Measurements from ENCODE around the gene IL18BP.

Gene IL18BP

GRCh38 chr11:72010529-72011233 is 12.0 kb downstream of the IL18BP start:
- H3K27me3 ChIP-seq (ENCODE audit: control insufficient read depth, insufficient read depth, low read length, poor library complexity, severe bottlenecking), result no peaks in the 10 kb centered on the region
- H3K27ac ChIP-seq (ENCODE audit: insufficient read depth, low read depth, low read length, poor library complexity, severe bottlenecking), result no peak overlapping the region
- H3K4me3 ChIP-seq (ENCODE audit: insufficient read depth, low read depth, low read length), result no peak overlapping the region
- H3K4me1 ChIP-seq (ENCODE audit: control insufficient read depth, insufficient read depth, low read length), result no peaks in the 10 kb centered on the region
- H3K36me3 ChIP-seq (ENCODE audit: control insufficient read depth, insufficient read depth, low read length), result peaks cover 68% of the 10 kb centered on the region
- no peaks in the 10 kb centered on the region for H3K9me3 ChIP-seq (ENCODE audit: control insufficient read depth, low read length)
- WGBS, 2 experiments, result 93 to 95% methylated on average over 10 of the region's 10 CpGs

- 88 to 96% methylated on average over 5 of the region's 5 CpGs for WGBS, 2 experiments
- Histone ChIP-seq H3K27ac (ENCODE audit: insufficient read depth, low read depth, low read length, poor library complexity, severe bottlenecking) (no peak overlapping the region), H3K27me3 (ENCODE audit: control insufficient read depth, insufficient read depth, low read length, poor library complexity, severe bottlenecking) (no peaks in the 10 kb centered on the region), H3K4me3 (ENCODE audit: insufficient read depth, low read depth, low read length) (no peak overlapping the region), H3K36me3 (ENCODE audit: control insufficient read depth, insufficient read depth, low read length) (peaks cover 68% of the 10 kb centered on the region), H3K4me1 (ENCODE audit: control insufficient read depth, insufficient read depth, low read length) (no peaks in the 10 kb centered on the region), H3K9me3 (ENCODE audit: control insufficient read depth, low read length) (no peaks in the 10 kb centered on the region)
Measured at GRCh38 chr11:72012091-72012630, 13.5 kb downstream of the IL18BP start.

GRCh38 chr11:72012897-72013721 is 14.4 kb downstream of the IL18BP start:
- Histone ChIP-seq H3K4me1 (ENCODE audit: control insufficient read depth, insufficient read depth, low read length) (no peaks in the 10 kb centered on the region), H3K36me3 (ENCODE audit: control insufficient read depth, insufficient read depth, low read length) (peaks cover 68% of the 10 kb centered on the region), H3K4me3 (ENCODE audit: insufficient read depth, low read depth, low read length) (no peak overlapping the region), H3K9me3 (ENCODE audit: control insufficient read depth, low read length) (no peaks in the 10 kb centered on the region), H3K27ac (ENCODE audit: insufficient read depth, low read depth, low read length, poor library complexity, severe bottlenecking) (no peak overlapping the region), H3K27me3 (ENCODE audit: control insufficient read depth, insufficient read depth, low read length, poor library complexity, severe bottlenecking) (no peaks in the 10 kb centered on the region)
- 94 to 96% methylated on average over 33 of the region's 33 CpGs for WGBS, 2 experiments

- peaks cover 70% of the 10 kb centered on the region for H3K36me3 ChIP-seq (ENCODE audit: control insufficient read depth, insufficient read depth, low read length)
- no peaks in the 10 kb centered on the region for H3K27me3 ChIP-seq (ENCODE audit: control insufficient read depth, insufficient read depth, low read length, poor library complexity, severe bottlenecking)
- H3K9me3 ChIP-seq (ENCODE audit: control insufficient read depth, low read length), result no peaks in the 10 kb centered on the region
- WGBS, 2 experiments, result 95 to 97% methylated on average over 38 of the region's 38 CpGs
- H3K27ac ChIP-seq (ENCODE audit: insufficient read depth, low read depth, low read length, poor library complexity, severe bottlenecking), result no peak overlapping the region
- H3K4me1 ChIP-seq (ENCODE audit: control insufficient read depth, insufficient read depth, low read length), result no peaks in the 10 kb centered on the region
- no peak overlapping the region for H3K4me3 ChIP-seq (ENCODE audit: insufficient read depth, low read depth, low read length)
Measured at GRCh38 chr11:72013765-72014711, 15.3 kb downstream of the IL18BP start.

GRCh38 chr11:72014761-72015320 is 16.1 kb downstream of the IL18BP start:
- peaks cover 79% of the 10 kb centered on the region for H3K36me3 ChIP-seq (ENCODE audit: control insufficient read depth, insufficient read depth, low read length)
- H3K27ac ChIP-seq (ENCODE audit: insufficient read depth, low read depth, low read length, poor library complexity, severe bottlenecking), result no peak overlapping the region
- no peak overlapping the region for H3K4me3 ChIP-seq (ENCODE audit: insufficient read depth, low read depth, low read length)
- 96 to 97% methylated on average over 16 of the region's 16 CpGs for WGBS, 2 experiments
- no peaks in the 10 kb centered on the region for H3K9me3 ChIP-seq (ENCODE audit: control insufficient read depth, low read length)
- no peaks in the 10 kb centered on the region for H3K4me1 ChIP-seq (ENCODE audit: control insufficient read depth, insufficient read depth, low read length)
- no peaks in the 10 kb centered on the region for H3K27me3 ChIP-seq (ENCODE audit: control insufficient read depth, insufficient read depth, low read length, poor library complexity, severe bottlenecking)

- Histone ChIP-seq H3K27ac (ENCODE audit: insufficient read depth, low read depth, low read length, poor library complexity, severe bottlenecking) (no peak overlapping the region), H3K9me3 (ENCODE audit: control insufficient read depth, low read length) (no peaks in the 10 kb centered on the region), H3K4me3 (ENCODE audit: insufficient read depth, low read depth, low read length) (no peak overlapping the region), H3K27me3 (ENCODE audit: control insufficient read depth, insufficient read depth, low read length, poor library complexity, severe bottlenecking) (no peaks in the 10 kb centered on the region), H3K4me1 (ENCODE audit: control insufficient read depth, insufficient read depth, low read length) (no peaks in the 10 kb centered on the region), H3K36me3 (ENCODE audit: control insufficient read depth, insufficient read depth, low read length) (peaks cover 85% of the 10 kb centered on the region)
- 95 to 96% methylated on average over 10 of the region's 10 CpGs for WGBS, 2 experiments
Measured at GRCh38 chr11:72015511-72016061, 16.9 kb downstream of the IL18BP start.

GRCh38 chr11:72018171-72018570 is 19.5 kb downstream of the IL18BP start:
- peaks cover 94% of the 10 kb centered on the region for H3K36me3 ChIP-seq (ENCODE audit: control insufficient read depth, insufficient read depth, low read length)
- no peaks in the 10 kb centered on the region for H3K9me3 ChIP-seq (ENCODE audit: control insufficient read depth, low read length)
- H3K27ac ChIP-seq (ENCODE audit: insufficient read depth, low read depth, low read length, poor library complexity, severe bottlenecking), result no peak overlapping the region
- H3K4me1 ChIP-seq (ENCODE audit: control insufficient read depth, insufficient read depth, low read length), result no peaks in the 10 kb centered on the region
- no peak overlapping the region for H3K4me3 ChIP-seq (ENCODE audit: insufficient read depth, low read depth, low read length)
- H3K27me3 ChIP-seq (ENCODE audit: control insufficient read depth, insufficient read depth, low read length, poor library complexity, severe bottlenecking), result no peaks in the 10 kb centered on the region
- 96 to 97% methylated on average over 9 of the region's 9 CpGs for WGBS, 2 experiments

GRCh38 chr11:72023335-72023734 is 24.6 kb downstream of the IL18BP start:
- H3K27ac ChIP-seq (ENCODE audit: insufficient read depth, low read depth, low read length, poor library complexity, severe bottlenecking), result no peak overlapping the region
- WGBS, 2 experiments, result 93 to 95% methylated on average over 3 to 4 of the region's 4 CpGs
- no peak overlapping the region for H3K4me3 ChIP-seq (ENCODE audit: insufficient read depth, low read depth, low read length)
- no peaks in the 10 kb centered on the region for H3K27me3 ChIP-seq (ENCODE audit: control insufficient read depth, insufficient read depth, low read length, poor library complexity, severe bottlenecking)
- peaks cover 58% of the 10 kb centered on the region for H3K36me3 ChIP-seq (ENCODE audit: control insufficient read depth, insufficient read depth, low read length)
- no peaks in the 10 kb centered on the region for H3K4me1 ChIP-seq (ENCODE audit: control insufficient read depth, insufficient read depth, low read length)
- no peaks in the 10 kb centered on the region for H3K9me3 ChIP-seq (ENCODE audit: control insufficient read depth, low read length)

- WGBS, 2 experiments, result 76% methylated on average over 5 of the region's 5 CpGs
- peaks cover 57% of the 10 kb centered on the region for H3K36me3 ChIP-seq (ENCODE audit: control insufficient read depth, insufficient read depth, low read length)
- no peaks in the 10 kb centered on the region for H3K4me1 ChIP-seq (ENCODE audit: control insufficient read depth, insufficient read depth, low read length)
- no peak overlapping the region for H3K27ac ChIP-seq (ENCODE audit: insufficient read depth, low read depth, low read length, poor library complexity, severe bottlenecking)
- no peaks in the 10 kb centered on the region for H3K9me3 ChIP-seq (ENCODE audit: control insufficient read depth, low read length)
- no peaks in the 10 kb centered on the region for H3K27me3 ChIP-seq (ENCODE audit: control insufficient read depth, insufficient read depth, low read length, poor library complexity, severe bottlenecking)
- H3K4me3 ChIP-seq (ENCODE audit: insufficient read depth, low read depth, low read length), result no peak overlapping the region
Measured at GRCh38 chr11:72024069-72024754, 25.5 kb downstream of the IL18BP start.

Measured in ectodermal cell (in vitro differentiated cells).